Liver (tissue), 9 donors: ENCODE results near the gene BIRC6. TPM values are rescaled to one million over a fixed set of nuclear protein-coding genes. Genes with fewer than 3 reads are reported as not detected.

ENCODE experiments used
- DNase-seq: peaks from one replicate; pipeline ENCODE4 v3.0.0-alpha.2; 2017; ENCODE audit warnings: low spot score
- H3K27ac ChIP-seq, 2 donors: one replicate each; pipeline ENCODE4 v1.7.0; 2013; ENCODE audit warnings: inconsistent platforms in 2 of 2, low read length in 2 of 2, control low read depth in 1 of 2, low read depth in 1 of 2, mild to moderate bottlenecking in 1 of 2
- H3K27me3 ChIP-seq, 4 donors: one replicate each; pipeline versions ENCODE4 v1.6.1 to v1.7.0; 2013; ENCODE audit warnings: low read length in 3 of 4, inconsistent platforms in 1 of 4, mild to moderate bottlenecking in 1 of 4, moderate library complexity in 1 of 4; ENCODE audit not compliant: control insufficient read depth in 4 of 4, insufficient read depth in 4 of 4
- H3K36me3 ChIP-seq, 4 donors: one replicate each; pipeline versions ENCODE4 v1.6.1 to v1.7.0; 2013; ENCODE audit warnings: low read length in 3 of 4, mild to moderate bottlenecking in 3 of 4, low read depth in 1 of 4, moderate library complexity in 1 of 4; ENCODE audit not compliant: control insufficient read depth in 4 of 4, insufficient read depth in 3 of 4
- H3K4me1 ChIP-seq, 4 donors: one replicate each; pipeline versions ENCODE4 v1.6.1 to v1.7.0; 2013; ENCODE audit warnings: low read length in 3 of 4, mild to moderate bottlenecking in 3 of 4, moderate library complexity in 1 of 4; ENCODE audit not compliant: control insufficient read depth in 4 of 4, insufficient read depth in 4 of 4
- H3K4me3 ChIP-seq, 3 donors: one replicate each; pipeline versions ENCODE4 v1.6.1 to v1.7.0; 2013; ENCODE audit warnings: low read length in 3 of 3, control low read depth in 1 of 3, low read depth in 1 of 3, mild to moderate bottlenecking in 1 of 3
- H3K9ac ChIP-seq, 2 donors: one replicate each; pipeline ENCODE4 v1.7.0; 2013; ENCODE audit warnings: low read length in 2 of 2, mild to moderate bottlenecking in 2 of 2, moderate library complexity in 2 of 2, control low read depth in 1 of 2, low read depth in 1 of 2
- H3K9me3 ChIP-seq, 4 donors: one replicate each; pipeline versions ENCODE4 v1.6.1 to v1.7.0; 2013; ENCODE audit warnings: low read length in 3 of 4; ENCODE audit not compliant: control insufficient read depth in 4 of 4
- ATF3 ChIP-seq: IDR thresholded peaks from 2 replicates; pipeline ENCODE4 v1.6.1; 2016; ENCODE audit warnings: antibody characterized with exemption
- CTCF ChIP-seq: fragments of 150-350 bp; IDR thresholded peaks from 2 replicates; pipeline ENCODE4 v1.5.1; 2017; ENCODE audit warnings: improper control_type of control experiment, low read depth, low read length; ENCODE audit not compliant: missing input control
- EGR1 ChIP-seq, 2 donors: IDR thresholded peaks; 2 replicates each; pipeline ENCODE4 v1.6.1; 2016 to 2018; ENCODE audit warnings: antibody characterized with exemption in 2 of 2, low read depth in 2 of 2
- FOXA1 ChIP-seq: IDR thresholded peaks from 2 replicates; pipeline ENCODE4 v1.6.1; 2016; ENCODE audit warnings: antibody characterized with exemption
- FOXA2 ChIP-seq: IDR thresholded peaks from 2 replicates; pipeline ENCODE4 v1.6.1; 2016; ENCODE audit warnings: antibody characterized with exemption
- GABPA ChIP-seq, 2 donors: IDR thresholded peaks in 1 of 2; conservative IDR thresholded peaks in 1 of 2; 2 replicates each; pipeline ENCODE4 v1.6.1; 2016; ENCODE audit warnings: antibody characterized with exemption in 2 of 2, mild to moderate bottlenecking in 1 of 2, moderate library complexity in 1 of 2
- HNF4G ChIP-seq: IDR thresholded peaks from 2 replicates; pipeline ENCODE4 v1.6.1; 2016; ENCODE audit warnings: antibody characterized with exemption
- JUND ChIP-seq, 2 donors: IDR thresholded peaks; 2 replicates each; pipeline ENCODE4 v1.6.1; 2016; ENCODE audit warnings: antibody characterized with exemption in 2 of 2
- RAD21 ChIP-seq, 2 donors: IDR thresholded peaks; 2 replicates each; pipeline ENCODE4 v1.6.1; 2016; ENCODE audit warnings: antibody characterized with exemption in 2 of 2, mild to moderate bottlenecking in 2 of 2
- REST ChIP-seq: IDR thresholded peaks from 2 replicates; pipeline ENCODE4 v1.6.1; 2016; ENCODE audit warnings: antibody characterized with exemption, mild to moderate bottlenecking
- SP1 ChIP-seq: IDR thresholded peaks from 2 replicates; pipeline ENCODE4 v1.6.1; 2018; ENCODE audit warnings: antibody characterized with exemption, mild to moderate bottlenecking
- TAF1 ChIP-seq: conservative IDR thresholded peaks from 2 replicates; pipeline ENCODE4 v1.6.1; 2016; ENCODE audit warnings: antibody characterized with exemption, mild to moderate bottlenecking
- ZBTB33 ChIP-seq: IDR thresholded peaks from 2 replicates; pipeline ENCODE4 v1.6.1; 2016; ENCODE audit warnings: antibody characterized with exemption
- WGBS: extraction: QIAGEN DNeasy Blood & Tissue Kit; methylation state at CpG from one replicate; pipeline ENCODE4 v1.1.7; 2013; 5-methylcytosine and 5-hydroxymethylcytosine counted together
- polyA plus RNA-seq, 2 donors: library from polyadenylated mRNA; stranded (reverse) in 1 of 2; unstranded in 1 of 2; fragments of 200-250 nt in 1 of 2; fragments of >200 nt in 1 of 2; fragmentation: Nextera tagmentation in 1 of 2; extraction: Ambion mirVana in 1 of 2; gene quantifications; one replicate each; pipeline versions ENCODE4 v1.2.1 to v1.2.3, GENCODE V29; 2013 to 2015
- total RNA-seq, 2 donors: library from RNA; depleted of rRNA; stranded (reverse); fragments of >200 nt; gene quantifications; one replicate each; pipeline ENCODE4 v1.2.3, GENCODE V29; 2014
- donor health status: healthy.
- donor health status: healthy.
- donor health status: healthy.
- donor health status: healthy.
- donor health status: healthy.

BIRC6 gene
- total and polyA plus RNA-seq, 4 donors: 11.1 to 171 (median 45.2) TPM

GRCh38 chr2:32423536-32423935, 66.7 kb downstream of the BIRC6 start:
- H3K27ac ChIP-seq: no peak overlapping the region
- peaks cover 0 to 2% (median 0%) of the 10 kb centered on the region in 4 donors for H3K36me3 ChIP-seq
- peaks cover 3 to 13% (median 7%) of the 10 kb centered on the region in 4 donors for H3K4me1 ChIP-seq
- H3K27me3 ChIP-seq: no peaks in the 10 kb centered on the region
- DNase-seq: no peak
- H3K9ac ChIP-seq: no peak overlapping the region
- H3K4me3 ChIP-seq: no peak overlapping the region
- TF ChIP-seq GABPA (IDR thresholded peaks at IDR 0.05 in 1 of 2, conservative IDR thresholded peaks at IDR 0.05 in 1 of 2): no peak
- no peak for TF ChIP-seq HNF4G
- no peak for TF ChIP-seq RAD21 (IDR thresholded peaks at IDR 0.05)
- TF ChIP-seq JUND (IDR thresholded peaks at IDR 0.05): no peak
- TF ChIP-seq TAF1: no peak
- no peak for TF ChIP-seq EGR1 (IDR thresholded peaks at IDR 0.05; ENCODE audit: low read depth in 2 of 2)
- no peak for TF ChIP-seq FOXA1
- no peak for TF ChIP-seq ZBTB33
- no peak for TF ChIP-seq CTCF
- TF ChIP-seq SP1: no peak
- no peak for TF ChIP-seq FOXA2
- H3K9me3 ChIP-seq: no peaks in the 10 kb centered on the region

GRCh38 chr2:32424739-32425138, 67.9 kb downstream of the BIRC6 start:
- H3K4me3 ChIP-seq: no peak overlapping the region
- no peak for TF ChIP-seq ATF3
- TF ChIP-seq REST: no peak
- TF ChIP-seq FOXA2: no peak
- no peak for TF ChIP-seq EGR1 (IDR thresholded peaks at IDR 0.05; ENCODE audit: low read depth in 2 of 2)
- 95% methylated on average over 5 of the region's 5 CpGs for WGBS
- no peaks in the 10 kb centered on the region for H3K9me3 ChIP-seq
- H3K9ac ChIP-seq: no peak overlapping the region
- H3K4me1 ChIP-seq: peaks cover 3 to 18% (median 11%) of the 10 kb centered on the region in 4 donors
- H3K27ac ChIP-seq: no peak overlapping the region
- no peak for DNase-seq
- peaks cover 0 to 2% (median 0%) of the 10 kb centered on the region in 4 donors for H3K36me3 ChIP-seq
- no peaks in the 10 kb centered on the region for H3K27me3 ChIP-seq
